HPDE6-E6E7 (cell line): ENCODE data around the gene SRSF4.
"Not testable (repeated sequence)": the region's sequence is repeated elsewhere in the genome, so short reads cannot be mapped to it uniquely, and the experiment has no call there.

Experiments
- DNase-seq: peaks from one replicate; pipeline ENCODE4 v3.0.0; 2011; ENCODE audit warnings: missing footprints; ENCODE audit errors: extremely low spot score

SRSF4 gene

GRCh38 chr1:29162476-29163138, 19.1 kb downstream of the SRSF4 start:
- DNase-seq = no peak

- DNase-seq = no peak
Observed at GRCh38 chr1:29162025-29162424, 19.7 kb downstream of the SRSF4 start.

GRCh38 chr1:29159773-29160172, 21.9 kb downstream of the SRSF4 start:
- no peak for DNase-seq

- DNase-seq = no peak
Observed at GRCh38 chr1:29157269-29157601, 24.5 kb downstream of the SRSF4 start.

- no peak for DNase-seq
Observed at GRCh38 chr1:29156543-29157268, 25.0 kb downstream of the SRSF4 start.

DNA sequence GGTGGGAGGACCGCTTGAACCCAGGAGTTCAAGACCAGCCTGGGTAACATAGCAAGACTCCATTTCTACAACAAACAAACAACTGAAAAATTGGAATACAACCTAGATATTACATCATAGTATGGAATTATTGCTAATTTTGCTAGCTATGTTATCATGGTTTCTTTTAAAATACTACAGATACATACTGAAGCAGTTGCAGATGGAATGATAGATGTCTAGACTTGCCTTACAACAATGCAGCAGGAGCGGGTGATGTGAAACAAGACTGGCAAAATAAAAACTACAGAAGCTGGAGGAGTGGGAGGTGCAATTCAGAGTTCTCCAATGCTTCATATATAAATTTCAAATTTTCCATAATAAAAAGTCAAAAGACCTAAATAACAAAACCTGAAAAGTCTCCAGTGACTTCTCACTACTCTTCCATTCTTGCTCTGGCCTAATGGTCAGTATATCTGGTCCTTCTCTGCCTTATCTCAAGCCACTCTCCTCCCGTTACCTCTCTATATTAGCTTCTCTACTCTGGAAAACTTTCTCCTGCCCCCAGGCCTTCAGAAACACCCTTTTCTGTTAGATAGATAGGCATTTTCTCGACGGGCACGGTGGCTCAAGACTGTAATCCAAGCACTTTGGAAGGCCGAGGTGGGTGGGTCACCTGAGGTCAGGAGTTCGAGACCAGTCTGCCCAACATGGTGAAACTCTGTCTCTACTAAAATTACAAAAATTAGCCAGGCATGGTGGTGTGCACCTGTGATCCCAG, 29.5 kb downstream of the SRSF4 start:
- DNase-seq = no peak

DNA sequence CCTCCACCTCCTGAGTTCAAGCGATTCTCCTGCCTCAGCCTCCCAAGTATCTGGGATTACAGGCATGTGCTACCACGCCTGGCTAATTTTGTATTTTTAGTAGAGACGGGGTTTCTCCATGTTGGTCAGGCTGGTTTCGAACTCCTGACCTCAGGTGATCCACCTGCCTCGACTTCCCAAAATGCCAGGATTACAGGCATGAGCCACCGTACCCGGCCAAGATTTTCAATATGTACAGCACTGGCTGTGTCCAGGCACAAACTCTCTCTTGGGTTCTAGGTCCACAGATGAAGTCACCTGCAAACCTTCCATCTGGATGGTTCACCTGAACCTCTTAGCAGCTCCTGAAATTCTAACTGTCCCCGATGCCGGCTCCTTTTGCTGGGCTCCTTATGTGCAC, 31.4 kb downstream of the SRSF4 start:
- not testable (repeated sequence) for DNase-seq

GRCh38 chr1:29148656-29149491, 32.8 kb downstream of the SRSF4 start:
- DNase-seq = no peak

DNA sequence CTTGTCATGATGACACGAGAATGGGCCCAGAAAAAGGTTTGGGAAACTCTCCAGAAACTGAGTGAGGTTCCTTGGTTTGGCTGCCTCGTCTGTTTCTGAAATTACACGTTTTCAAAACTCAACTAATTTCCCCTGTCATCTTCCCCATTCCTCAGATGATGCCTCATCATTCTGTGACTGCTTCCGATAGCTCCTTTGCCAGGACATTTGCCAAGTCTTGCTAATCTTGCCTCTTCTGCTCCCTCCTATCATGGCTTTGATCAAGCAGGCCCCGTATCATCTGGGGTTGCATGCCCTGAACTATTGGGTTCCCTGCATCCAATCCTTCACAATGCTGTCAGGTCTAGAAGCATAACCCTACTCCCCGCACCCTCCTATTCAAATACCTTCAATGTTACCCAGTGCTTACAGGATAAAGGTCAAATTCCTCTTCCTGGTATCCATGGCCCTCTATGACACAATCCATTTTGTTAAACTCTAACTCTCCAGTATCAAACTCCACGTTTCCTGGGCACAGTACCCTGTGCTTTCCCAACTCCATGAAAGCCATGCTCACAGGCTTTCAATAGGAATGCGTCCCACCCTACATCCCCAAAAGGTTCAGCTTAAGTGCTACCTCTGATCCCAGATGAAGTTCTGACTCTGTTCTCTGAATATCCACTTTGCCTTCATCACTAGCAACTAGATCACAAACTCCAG, 35.8 kb downstream of the SRSF4 start:
- DNase-seq = no peak

- DNase-seq = no peak
Observed at GRCh38 chr1:29144178-29144577, 37.5 kb downstream of the SRSF4 start.

DNA sequence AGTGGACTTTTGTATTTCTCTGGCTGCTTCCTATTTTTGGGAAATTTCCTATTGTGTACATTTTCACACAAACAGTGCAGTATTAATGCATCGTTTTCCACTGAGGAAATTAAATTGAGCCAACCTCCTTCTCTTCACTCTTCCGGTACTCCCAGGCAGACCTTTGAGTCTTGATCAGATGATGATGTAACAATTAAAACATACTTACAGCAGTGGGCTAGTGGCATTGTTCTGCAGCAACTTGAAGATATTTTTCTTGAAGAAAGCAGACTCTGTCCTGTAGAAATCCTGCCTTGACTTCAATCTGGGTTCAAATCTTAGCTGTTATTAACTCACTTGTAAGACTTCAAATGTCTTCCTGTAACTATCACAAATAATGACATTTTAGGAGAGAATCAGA, 39.0 kb downstream of the SRSF4 start:
- no peak for DNase-seq

- DNase-seq = no peak
Observed at GRCh38 chr1:29136391-29136915, 45.2 kb downstream of the SRSF4 start.

DNA sequence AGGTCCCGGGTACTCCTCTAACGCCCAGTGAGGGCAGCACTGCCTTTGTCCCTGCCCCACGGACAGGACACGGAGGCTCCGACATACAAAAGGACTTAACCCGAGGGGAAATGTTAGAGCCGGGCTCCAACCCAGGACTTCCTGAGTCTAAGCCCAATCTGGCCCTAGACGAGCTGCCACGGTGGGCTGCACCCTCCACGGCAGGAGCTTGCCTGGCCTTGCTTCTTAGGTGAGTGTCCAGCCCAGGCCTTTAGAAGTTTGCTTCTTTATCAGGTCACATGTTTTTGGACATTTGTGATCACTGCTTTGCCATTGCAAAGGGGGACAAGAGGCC, 47.0 kb downstream of the SRSF4 start:
- no peak for DNase-seq

DNA sequence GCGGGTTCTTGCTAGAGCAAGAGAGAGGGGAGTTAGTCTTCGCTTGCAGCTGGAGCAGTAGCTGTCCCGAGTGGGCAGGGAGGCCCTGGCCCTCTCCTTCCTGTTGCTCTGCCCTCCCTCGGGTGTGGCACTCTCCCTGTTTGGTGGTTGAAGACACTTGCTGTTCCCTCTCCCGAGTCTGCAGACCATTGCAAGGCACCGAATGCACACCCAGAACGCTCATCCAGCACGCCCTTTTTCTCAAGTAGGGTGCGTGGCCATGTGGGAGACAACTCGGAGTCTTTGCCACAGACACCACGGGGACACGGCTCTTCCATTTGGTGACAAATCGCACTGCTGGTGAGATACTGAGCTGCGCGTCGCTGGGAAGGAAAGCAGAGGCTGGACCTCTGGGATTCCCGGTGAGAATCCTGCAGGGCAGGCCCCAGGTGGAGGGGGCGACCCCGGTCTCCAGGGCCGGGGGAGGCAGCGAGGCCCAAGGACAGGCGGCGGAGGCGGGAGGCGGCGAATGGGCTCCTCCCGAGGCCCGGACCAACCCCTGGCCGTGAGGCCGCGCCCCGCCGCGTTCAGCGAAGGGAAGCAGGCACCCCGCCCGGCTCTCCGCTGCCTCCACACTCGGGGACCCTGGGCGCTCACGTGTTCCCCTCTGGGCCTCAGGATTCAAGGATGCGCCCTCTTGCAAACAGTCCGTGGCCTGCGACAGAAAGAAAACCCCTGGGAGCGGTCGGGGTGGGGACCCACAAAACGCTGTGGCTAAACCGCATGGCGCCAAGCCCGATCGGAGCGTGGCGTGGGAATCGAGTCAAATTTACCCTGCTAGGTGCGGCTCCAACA, 47.6 kb downstream of the SRSF4 start:
- no peak for DNase-seq

GRCh38 chr1:29131056-29131455, 50.6 kb downstream of the SRSF4 start:
- DNase-seq = not testable (repeated sequence)

DNA sequence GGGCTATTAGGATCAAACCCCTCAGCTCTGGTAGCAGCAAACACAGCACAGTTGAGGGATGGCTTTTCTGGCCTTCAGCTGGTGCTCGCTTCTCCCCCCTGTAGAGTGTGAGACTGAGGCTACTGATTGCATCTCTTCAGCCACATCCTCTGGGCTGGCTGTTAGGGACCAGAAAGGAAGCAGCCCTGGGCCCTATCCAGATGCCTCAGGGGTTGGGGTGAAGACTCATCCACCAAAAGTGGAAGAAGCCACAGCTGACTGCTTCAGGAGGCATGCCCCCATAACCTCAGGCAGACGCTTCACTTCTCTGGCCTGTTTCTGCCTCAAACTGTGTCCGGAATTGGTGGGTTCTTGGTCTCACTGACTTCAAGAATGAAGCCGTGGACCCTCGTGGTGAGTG, 51.8 kb downstream of the SRSF4 start:
- no peak for DNase-seq

- no peak for DNase-seq
Observed at GRCh38 chr1:29128739-29129138, 53.0 kb downstream of the SRSF4 start.

DNA sequence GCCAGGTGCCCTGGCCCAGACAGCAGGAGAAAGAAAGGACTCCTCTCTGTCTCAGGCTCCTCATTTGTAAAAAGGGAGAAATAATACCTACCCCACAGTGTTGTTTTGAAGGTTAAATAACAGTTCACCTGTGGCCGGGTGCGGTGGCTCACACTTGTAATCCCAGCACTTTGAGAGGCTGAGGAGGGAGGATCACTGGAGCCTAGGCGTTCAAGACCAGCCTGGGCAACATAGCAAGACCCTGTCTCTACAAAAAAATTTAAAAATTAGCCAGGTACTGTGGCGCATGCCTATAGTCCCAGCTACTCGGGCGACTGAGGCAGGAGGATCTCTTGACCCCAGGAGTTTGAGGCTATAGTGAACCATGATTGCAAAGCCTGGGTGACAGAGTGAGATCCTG, 55.5 kb downstream of the SRSF4 start:
- DNase-seq = no peak

- DNase-seq = no peak
Observed at GRCh38 chr1:29125788-29126187, 55.9 kb downstream of the SRSF4 start.

- DNase-seq = no peak
Observed at GRCh38 chr1:29125237-29125641, 56.5 kb downstream of the SRSF4 start.
